ENCODE data around the gene OR4D2.

OR4D2 gene

DNA sequence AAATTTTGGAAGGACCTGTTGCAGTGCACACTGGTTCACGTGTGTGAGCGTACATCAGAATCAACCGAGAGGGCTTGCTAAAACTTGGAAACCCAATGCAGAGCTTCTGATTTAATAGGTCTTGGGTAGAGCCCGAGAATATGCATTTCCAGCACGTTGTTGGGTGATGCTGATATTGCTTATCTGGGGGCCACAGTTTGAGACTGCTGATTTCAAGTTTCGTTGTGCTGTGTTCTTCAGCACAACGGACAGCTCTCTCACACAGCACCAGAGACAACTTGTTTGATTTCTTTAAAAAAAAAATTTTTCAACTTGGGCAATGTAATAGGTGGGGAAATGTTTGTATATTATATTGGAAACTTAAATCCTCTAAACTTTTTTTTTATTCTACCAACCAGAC lies 9.4 kb downstream of the OR4D2 start:
- DNase-seq = no peak

DNA sequence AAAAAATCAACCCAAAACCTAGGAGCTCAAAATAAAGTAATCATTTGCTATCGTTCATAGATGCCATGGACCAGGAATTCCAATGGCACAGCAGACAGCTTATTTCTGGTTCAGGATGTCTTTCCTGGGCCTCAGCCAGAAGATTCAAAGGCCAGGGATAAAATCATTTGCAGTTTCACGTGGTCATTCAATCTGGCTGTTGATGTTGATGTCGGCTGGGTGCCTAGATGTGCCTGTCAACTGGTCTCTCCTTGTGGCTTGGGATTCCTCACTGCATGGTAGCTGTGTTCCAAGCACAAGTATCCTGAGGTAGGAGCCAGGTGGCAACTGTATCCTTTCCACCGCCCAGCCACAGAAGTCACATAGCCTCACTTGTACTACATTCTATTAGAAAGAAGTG lies 15.0 kb downstream of the OR4D2 start:
- no peak for DNase-seq

DNA sequence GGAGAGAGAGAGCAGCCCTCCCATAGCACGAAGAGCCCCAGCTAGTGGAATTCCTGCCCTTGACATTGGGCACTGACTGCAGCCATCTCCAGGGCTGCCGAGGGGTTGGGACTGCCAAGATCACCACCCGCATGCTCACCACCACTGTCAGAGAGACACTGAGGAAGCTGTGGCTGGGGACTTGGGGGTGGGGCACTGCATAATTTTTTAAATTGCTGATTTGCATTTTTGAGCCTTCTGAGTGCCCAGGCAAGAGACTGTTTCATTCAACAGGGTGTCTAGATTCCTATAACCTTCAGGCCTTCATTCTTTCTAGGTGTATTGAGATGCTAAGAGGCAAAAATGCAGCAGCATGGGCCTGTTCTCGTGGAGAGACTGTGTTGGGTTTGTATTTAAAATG lies 16.7 kb downstream of the OR4D2 start:
- DNase-seq = no peak

DNA sequence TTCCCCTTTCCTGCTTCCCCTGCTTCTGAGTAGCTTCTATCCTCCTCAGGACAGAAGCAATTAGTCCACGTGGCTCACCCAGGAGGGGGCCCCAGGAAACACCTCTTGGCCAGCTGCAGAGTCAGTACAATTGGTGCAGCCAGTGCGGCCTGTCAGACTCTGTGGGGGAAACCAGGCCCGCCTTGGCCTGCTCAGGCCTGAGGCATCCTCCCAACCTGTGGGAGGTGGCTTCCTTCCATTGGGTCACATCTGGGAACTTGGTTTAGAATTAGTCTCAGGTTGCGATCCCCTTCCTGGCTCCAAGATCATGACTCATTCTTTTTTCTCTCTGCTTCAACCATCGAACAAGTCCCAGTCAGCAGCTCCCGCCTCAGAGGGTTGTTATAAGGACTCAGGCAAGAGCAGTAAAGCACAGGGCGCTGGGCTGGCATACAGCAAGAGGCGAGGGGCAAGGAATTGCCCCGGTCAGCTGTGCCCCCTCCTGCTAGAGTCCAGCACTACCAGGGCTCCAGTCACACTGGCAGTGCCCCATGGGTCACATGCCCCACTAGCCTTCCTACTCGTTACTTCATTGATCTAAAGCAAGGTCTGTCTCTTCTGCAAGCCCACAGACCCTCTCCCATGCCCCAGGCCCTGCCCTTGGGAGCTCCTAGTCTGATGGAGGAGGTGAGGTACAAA lies 17.7 kb downstream of the OR4D2 start:
- DNase-seq = no peak

- DNase-seq = no peak
Measured at GRCh38 chr17:58184986-58185761, 18.4 kb downstream of the OR4D2 start.

DNA sequence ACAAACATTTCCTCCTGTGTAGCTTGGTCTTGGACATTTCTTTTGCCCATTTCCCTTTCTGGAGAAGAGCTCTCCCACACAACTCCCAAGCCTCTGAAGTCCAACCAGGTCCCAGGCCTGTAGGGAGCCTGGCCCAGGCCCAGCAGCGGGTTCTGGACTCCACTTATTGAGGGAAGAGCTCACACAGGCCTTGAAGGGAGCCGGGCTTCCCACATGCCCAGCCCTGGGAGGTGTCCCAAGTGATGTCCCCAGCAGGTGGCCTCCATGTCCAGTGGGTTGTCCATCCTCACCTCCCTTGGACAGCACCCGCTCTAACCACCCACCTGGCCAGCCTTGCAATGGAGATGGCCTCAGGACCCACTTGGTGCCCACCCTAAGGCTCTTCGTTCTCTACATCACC lies 19.8 kb downstream of the OR4D2 start:
- DNase-seq = no peak

- no peak for DNase-seq
Measured at GRCh38 chr17:58187063-58187462, 20.3 kb downstream of the OR4D2 start.

DNA sequence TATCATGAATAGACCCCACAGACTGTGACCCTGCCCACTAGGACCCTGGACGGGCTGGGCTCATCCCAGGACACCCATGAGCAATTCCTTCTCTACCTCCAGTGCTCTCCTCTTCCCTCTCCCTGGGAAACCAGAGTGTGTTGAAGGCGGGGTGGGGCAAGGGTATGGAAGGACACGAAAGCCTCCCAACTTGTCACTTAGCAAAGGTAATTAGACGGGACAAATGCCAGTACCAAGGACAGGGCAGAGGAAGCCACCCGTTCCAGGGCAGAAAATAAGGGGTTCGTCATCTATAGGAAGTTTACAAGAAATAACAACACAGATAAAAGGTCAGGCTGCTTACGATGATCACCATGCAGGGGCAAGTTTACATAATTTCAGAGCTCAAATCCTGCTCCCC lies 20.9 kb downstream of the OR4D2 start:
- DNase-seq = no peak

- DNase-seq = no peak
Measured at GRCh38 chr17:58189436-58190146, 22.8 kb downstream of the OR4D2 start.

GRCh38 chr17:58191241-58191896 lies 24.6 kb downstream of the OR4D2 start:
- no peak for DNase-seq

DNA sequence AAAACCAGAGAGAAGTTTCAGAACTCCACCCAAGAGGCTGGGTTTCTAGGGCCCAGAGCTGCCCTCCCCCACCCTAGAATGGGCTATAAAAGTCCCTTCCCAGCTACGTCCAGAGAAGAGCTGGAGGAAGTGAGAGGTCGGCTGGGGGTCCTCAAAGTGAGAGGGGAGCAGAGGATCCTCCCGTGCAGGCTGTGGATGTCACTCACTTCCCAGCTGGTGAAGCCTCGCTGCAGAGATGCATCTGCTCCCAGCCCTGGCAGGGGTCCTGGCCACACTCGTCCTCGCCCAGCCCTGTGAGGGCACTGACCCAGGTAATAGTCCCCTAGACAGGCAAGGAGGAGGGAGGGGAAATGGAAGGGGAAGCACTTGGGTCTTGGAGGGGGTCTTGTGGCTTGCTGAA lies 25.8 kb downstream of the OR4D2 start, which contains the start of gene EPX:
Gene EPX (plus strand): TSS at position 115 of the 400 bp plus-strand sequence. CDS start 121 bp downstream, at position 236.
- DNase-seq = no peak

DNA sequence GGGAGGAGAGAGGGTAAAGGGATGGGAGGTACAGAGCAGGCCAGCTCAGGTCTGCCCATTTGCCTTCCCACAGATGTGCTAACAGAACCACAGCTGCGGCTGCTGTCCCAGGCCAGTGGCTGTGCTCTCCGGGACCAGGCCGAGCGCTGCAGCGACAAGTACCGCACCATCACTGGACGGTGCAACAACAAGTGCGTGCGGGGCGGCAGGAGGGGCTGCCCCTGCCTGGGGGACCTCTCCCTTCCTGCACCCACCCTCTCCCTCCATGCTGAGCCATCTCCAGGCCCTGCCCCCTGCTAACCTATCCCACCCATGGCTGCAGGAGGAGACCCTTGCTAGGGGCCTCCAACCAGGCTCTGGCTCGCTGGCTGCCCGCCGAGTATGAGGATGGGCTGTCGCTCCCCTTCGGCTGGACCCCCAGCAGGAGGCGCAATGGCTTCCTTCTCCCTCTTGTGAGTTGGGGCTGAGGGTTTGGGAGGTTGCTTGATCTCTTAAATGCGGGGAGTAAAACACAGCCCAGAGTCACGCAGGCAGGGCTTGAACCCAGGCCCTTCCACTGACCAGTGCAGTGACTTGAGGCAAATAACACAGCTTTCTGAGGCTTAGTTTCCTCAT lies 27.0 kb downstream of the OR4D2 start:
- no peak for DNase-seq

DNA sequence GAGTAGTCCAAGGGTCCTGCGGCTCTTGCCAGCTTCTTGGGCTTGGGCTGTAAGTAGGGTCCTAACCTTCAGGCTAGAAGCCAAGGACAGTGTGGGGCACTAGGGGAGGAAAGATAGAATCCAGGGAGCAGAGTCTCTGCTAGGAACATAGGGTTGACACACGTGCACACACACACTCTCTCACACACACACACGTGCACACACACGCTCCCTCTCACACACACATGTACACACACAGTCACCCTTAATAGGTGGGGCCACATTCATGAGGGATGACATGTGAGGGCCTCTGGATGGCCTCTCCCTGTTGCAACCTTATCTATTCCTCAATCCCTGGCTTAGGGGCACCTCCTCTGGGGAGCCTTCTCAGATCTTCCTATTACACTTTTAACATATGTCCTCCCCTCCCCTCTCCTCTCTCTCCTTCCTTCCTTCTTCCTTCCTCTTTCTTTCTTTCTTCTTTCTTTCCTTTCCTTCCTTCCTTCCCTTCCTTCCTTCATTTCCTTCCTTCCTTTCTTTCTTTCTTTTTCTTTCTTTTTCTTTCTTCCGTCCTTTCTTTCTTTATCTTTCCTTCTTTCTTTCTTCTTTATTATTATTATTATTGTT lies 28.8 kb downstream of the OR4D2 start:
- no peak for DNase-seq

GRCh38 chr17:58196610-58197009 lies 29.8 kb downstream of the OR4D2 start:
- DNase-seq = no peak

DNA sequence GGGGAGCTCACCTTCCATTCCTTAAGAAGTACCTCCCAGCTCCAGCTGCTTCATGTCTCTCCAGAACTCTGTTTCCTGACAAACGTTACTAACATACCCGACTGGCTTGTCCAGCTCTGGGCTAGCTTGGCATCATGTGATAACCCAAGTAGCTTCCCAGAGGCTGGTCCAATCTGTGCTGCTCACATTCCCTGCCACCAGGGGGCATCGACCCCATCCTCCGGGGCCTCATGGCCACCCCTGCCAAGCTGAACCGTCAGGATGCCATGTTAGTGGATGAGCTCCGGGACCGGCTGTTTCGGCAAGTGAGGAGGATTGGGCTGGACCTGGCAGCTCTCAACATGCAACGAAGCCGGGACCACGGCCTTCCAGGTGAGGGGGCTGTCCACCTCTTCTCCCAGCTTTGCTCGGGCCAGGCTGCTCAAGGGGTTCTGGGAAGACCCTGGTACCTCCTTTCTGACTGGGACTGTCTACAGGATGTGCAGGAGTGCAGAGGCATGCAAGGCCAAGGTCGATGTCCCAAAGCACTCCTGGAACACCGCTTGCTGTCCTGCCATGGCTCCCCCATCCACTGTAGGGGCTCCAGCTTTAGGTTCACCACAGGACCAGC lies 33.3 kb downstream of the OR4D2 start:
- DNase-seq = peak in 5 of 6 experiments; percentile 7 to 39 (median 26)

- DNase-seq = no peak
Measured at GRCh38 chr17:58202859-58203258, 36.1 kb downstream of the OR4D2 start.

GRCh38 chr17:58204796-58205195 lies 38.0 kb downstream of the OR4D2 start:
- DNase-seq = no peak

GRCh38 chr17:58205936-58206335 lies 39.2 kb downstream of the OR4D2 start:
- no peak for DNase-seq

GRCh38 chr17:58207451-58207850 lies 40.7 kb downstream of the OR4D2 start:
- no peak for DNase-seq

- DNase-seq = no peak
Measured at GRCh38 chr17:58208344-58208743, 41.6 kb downstream of the OR4D2 start.

GRCh38 chr17:58210922-58211321 lies 44.1 kb downstream of the OR4D2 start:
- no peak for DNase-seq

GRCh38 chr17:58215685-58216084 lies 48.9 kb downstream of the OR4D2 start:
- DNase-seq = no peak
